ENCODE data around the gene KLC3.

Gene KLC3

GRCh38 chr19:45400192-45400591 is 59.6 kb downstream of the KLC3 start:
- DNase-seq (ENCODE audit: low read depth): no peak
- TF ChIP-seq, protein P1, sequence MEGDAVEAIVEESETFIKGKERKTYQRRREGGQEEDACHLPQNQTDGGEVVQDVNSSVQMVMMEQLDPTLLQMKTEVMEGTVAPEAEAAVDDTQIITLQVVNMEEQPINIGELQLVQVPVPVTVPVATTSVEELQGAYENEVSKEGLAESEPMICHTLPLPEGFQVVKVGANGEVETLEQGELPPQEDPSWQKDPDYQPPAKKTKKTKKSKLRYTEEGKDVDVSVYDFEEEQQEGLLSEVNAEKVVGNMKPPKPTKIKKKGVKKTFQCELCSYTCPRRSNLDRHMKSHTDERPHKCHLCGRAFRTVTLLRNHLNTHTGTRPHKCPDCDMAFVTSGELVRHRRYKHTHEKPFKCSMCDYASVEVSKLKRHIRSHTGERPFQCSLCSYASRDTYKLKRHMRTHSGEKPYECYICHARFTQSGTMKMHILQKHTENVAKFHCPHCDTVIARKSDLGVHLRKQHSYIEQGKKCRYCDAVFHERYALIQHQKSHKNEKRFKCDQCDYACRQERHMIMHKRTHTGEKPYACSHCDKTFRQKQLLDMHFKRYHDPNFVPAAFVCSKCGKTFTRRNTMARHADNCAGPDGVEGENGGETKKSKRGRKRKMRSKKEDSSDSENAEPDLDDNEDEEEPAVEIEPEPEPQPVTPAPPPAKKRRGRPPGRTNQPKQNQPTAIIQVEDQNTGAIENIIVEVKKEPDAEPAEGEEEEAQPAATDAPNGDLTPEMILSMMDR (conservative IDR thresholded peaks at IDR 0.05; ENCODE audit: control insufficient read depth, insufficient read depth, low read depth, low read length): no peak
- no peak overlapping the region for H3K4me3 ChIP-seq (ENCODE audit: control insufficient read depth, low read depth, low read length)
